Brain microvascular endothelial cell (primary cell): ENCODE measurements around the gene SLC44A5.

Experiments
- DNase-seq: peaks from one replicate; pipeline ENCODE4 v3.0.0-alpha.2; 2020
- H3K27ac ChIP-seq: fragments of 250-450 bp; sonication (Bioruptor Pico); 2 replicates; pipeline ENCODE4 v1.5.1; 2020; ENCODE audit warnings: mild to moderate bottlenecking, moderate library complexity
- H3K27me3 ChIP-seq: fragments of 250-450 bp; sonication (Bioruptor Pico); replicated peaks from 2 replicates; pipeline ENCODE4 v1.5.1; 2020; ENCODE audit warnings: mild to moderate bottlenecking
- H3K36me3 ChIP-seq: fragments of 250-450 bp; sonication (Bioruptor Pico); replicated peaks from 2 replicates; pipeline ENCODE4 v1.5.1; 2020; ENCODE audit warnings: mild to moderate bottlenecking
- H3K4me3 ChIP-seq: 2 replicates; pipeline ENCODE4 v1.5.1; 2011; ENCODE audit warnings: low read depth, mild to moderate bottlenecking, control low read depth, low read length, moderate library complexity
- in situ Hi-C: cut with HindIII; loops from 2 replicates; pipeline ENCODE4 v1.10.0; 2017; ENCODE audit warnings: low sequenced_read_pairs, low pct_ligation_motif_present
- TF ChIP-seq, protein P1 (sequence below): IDR thresholded peaks from 2 replicates; pipeline ENCODE4 v1.5.1; 2011; ENCODE audit warnings: low read depth, mild to moderate bottlenecking, moderate library complexity, low read length, control low read depth, inconsistent platforms; ENCODE audit errors: missing control alignments

SLC44A5 gene

DNA sequence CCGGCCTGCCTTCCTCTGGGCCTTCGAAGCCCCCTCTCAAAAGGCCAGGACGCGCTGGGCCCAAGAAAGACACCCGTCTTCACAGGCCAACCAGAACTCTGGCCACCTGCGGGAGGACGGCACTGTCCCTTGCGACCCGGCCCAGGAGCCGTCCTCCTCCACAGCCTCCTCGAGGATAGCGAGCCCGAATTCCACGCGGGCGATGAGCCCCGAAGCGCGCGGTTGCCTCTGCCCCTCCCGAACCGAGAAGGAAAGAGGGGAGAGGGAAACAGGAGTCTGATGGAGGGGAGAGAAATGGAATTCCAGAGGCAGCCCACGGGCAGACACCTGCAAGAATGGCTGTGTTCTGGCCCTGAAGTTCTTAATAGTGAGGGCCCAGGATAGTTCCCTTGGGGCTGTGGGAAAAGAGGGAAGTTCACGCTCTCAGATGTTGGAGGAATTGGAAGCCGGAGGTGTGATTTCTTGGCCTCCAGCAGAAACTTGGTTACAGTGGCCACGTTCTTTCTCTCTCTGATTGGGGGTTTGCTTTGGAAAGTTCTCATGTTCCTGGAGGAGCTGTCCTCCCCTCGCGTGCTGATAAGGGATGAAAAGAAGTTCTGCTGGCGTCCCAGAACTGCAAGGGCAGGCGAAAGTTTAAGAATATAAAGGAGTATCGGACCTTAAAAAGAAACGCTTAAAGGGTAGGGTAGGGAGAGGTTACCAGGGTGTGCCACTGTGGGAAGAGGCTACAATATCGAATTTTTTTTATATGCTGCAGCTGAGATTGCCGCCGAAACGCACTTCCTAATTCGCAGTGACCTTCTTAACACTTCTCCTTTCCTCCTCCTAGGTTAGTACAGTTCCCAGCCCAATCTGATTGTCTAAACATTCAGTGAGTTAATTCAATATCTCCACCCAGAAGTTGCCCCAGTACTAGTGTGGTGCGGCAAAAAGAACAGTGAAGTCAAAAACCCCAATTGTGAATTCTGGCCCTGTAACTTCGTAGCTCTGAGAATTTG lies 5.8 kb upstream of the SLC44A5 start:
- Histone ChIP-seq H3K36me3 (no peaks in the 10 kb centered on the region), H3K4me3 (peak overlapping the region; percentile 32), H3K27me3 (peaks cover 31% of the 10 kb centered on the region), H3K27ac (no peak overlapping the region)
- peak; percentile 34 for DNase-seq
- in situ Hi-C loops: no loop called here
- TF ChIP-seq, protein P1, sequence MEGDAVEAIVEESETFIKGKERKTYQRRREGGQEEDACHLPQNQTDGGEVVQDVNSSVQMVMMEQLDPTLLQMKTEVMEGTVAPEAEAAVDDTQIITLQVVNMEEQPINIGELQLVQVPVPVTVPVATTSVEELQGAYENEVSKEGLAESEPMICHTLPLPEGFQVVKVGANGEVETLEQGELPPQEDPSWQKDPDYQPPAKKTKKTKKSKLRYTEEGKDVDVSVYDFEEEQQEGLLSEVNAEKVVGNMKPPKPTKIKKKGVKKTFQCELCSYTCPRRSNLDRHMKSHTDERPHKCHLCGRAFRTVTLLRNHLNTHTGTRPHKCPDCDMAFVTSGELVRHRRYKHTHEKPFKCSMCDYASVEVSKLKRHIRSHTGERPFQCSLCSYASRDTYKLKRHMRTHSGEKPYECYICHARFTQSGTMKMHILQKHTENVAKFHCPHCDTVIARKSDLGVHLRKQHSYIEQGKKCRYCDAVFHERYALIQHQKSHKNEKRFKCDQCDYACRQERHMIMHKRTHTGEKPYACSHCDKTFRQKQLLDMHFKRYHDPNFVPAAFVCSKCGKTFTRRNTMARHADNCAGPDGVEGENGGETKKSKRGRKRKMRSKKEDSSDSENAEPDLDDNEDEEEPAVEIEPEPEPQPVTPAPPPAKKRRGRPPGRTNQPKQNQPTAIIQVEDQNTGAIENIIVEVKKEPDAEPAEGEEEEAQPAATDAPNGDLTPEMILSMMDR: no peak

GRCh38 chr1:75615613-75616435 lies 4.9 kb upstream of the SLC44A5 start:
- H3K27me3 ChIP-seq: peaks cover 31% of the 10 kb centered on the region
- no peak for DNase-seq
- TF ChIP-seq, protein P1: no peak
- H3K4me3 ChIP-seq: peak overlapping the region; percentile 55
- in situ Hi-C loops: no loop called here
- H3K36me3 ChIP-seq: no peaks in the 10 kb centered on the region
- no peak overlapping the region for H3K27ac ChIP-seq

GRCh38 chr1:75614399-75614756 lies 3.5 kb upstream of the SLC44A5 start:
- DNase-seq: no peak
- no peak overlapping the region for H3K27ac ChIP-seq
- no peak overlapping the region for H3K4me3 ChIP-seq
- TF ChIP-seq, protein P1: no peak
- H3K27me3 ChIP-seq: peaks cover 31% of the 10 kb centered on the region
- in situ Hi-C loops: no loop called here
- H3K36me3 ChIP-seq: no peaks in the 10 kb centered on the region

GRCh38 chr1:75613916-75614315 lies 3.0 kb upstream of the SLC44A5 start:
- H3K27ac ChIP-seq: no peak overlapping the region
- H3K36me3 ChIP-seq: no peaks in the 10 kb centered on the region
- peaks cover 31% of the 10 kb centered on the region for H3K27me3 ChIP-seq
- H3K4me3 ChIP-seq: no peak overlapping the region
- in situ Hi-C loops: no loop called here
- TF ChIP-seq, protein P1: no peak
- DNase-seq: no peak

GRCh38 chr1:75612976-75613375 lies 2.1 kb upstream of the SLC44A5 start:
- Histone ChIP-seq H3K36me3 (no peaks in the 10 kb centered on the region), H3K4me3 (no peak overlapping the region), H3K27me3 (peaks cover 29% of the 10 kb centered on the region), H3K27ac (no peak overlapping the region)
- TF ChIP-seq, protein P1: no peak
- in situ Hi-C loops: no loop called here
- DNase-seq: no peak
